ENCODE results near the gene SLC6A17.

GRCh38 chr1:110184446-110184845 is 34.2 kb downstream of the SLC6A17 start:
- no peak for TF ChIP-seq EZH2phosphoT487 (IDR thresholded peaks at IDR 0.05; ENCODE audit: insufficient read depth, low read depth)
- no peak for TF ChIP-seq EZH2 (IDR thresholded peaks at IDR 0.05; ENCODE audit: insufficient read depth, poor library complexity, severe bottlenecking)
